PC-3 (cell line): Measurements from ENCODE around the gene B4GALNT4.

Source experiments
- EZH2 ChIP-seq: fragments of 300-600 bp; sonication (generic); IDR thresholded peaks from one replicate; pipeline ENCODE4 v1.6.1; 2017; ENCODE audit warnings: antibody characterized with exemption, mild to moderate bottlenecking, low read length; ENCODE audit not compliant: unreplicated experiment
- TF ChIP-seq, protein P1 (sequence below): fragments of 300-600 bp; sonication (generic); conservative IDR thresholded peaks from 2 replicates; pipeline ENCODE4 v1.5.1; 2017; ENCODE audit warnings: antibody characterized with exemption, low read depth, mild to moderate bottlenecking, low read length

DNA sequence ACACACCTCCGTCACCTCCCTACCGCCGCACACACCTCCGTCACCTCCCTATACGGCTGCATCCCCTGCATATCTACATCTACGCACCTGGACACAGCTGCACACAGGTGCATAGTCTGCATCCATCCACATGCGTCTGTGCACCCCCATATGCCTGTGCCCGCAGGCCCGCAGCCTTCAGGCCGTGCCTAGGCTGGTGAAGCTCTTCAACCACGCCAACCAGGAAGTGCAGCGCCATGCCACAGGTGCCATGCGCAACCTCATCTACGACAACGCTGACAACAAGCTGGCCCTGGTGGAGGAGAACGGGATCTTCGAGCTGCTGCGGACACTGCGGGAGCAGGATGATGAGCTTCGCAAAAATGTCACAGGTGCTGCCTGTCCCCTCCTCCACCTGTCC lies 29.5 kb downstream of the B4GALNT4 start:
- TF ChIP-seq EZH2 = no peak
- TF ChIP-seq, protein P1, sequence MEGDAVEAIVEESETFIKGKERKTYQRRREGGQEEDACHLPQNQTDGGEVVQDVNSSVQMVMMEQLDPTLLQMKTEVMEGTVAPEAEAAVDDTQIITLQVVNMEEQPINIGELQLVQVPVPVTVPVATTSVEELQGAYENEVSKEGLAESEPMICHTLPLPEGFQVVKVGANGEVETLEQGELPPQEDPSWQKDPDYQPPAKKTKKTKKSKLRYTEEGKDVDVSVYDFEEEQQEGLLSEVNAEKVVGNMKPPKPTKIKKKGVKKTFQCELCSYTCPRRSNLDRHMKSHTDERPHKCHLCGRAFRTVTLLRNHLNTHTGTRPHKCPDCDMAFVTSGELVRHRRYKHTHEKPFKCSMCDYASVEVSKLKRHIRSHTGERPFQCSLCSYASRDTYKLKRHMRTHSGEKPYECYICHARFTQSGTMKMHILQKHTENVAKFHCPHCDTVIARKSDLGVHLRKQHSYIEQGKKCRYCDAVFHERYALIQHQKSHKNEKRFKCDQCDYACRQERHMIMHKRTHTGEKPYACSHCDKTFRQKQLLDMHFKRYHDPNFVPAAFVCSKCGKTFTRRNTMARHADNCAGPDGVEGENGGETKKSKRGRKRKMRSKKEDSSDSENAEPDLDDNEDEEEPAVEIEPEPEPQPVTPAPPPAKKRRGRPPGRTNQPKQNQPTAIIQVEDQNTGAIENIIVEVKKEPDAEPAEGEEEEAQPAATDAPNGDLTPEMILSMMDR = no peak
